Stimulated activated effector memory CD8-positive, alpha-beta T cell treated with anti-CD3 and anti-CD28 coated beads, Interleukin-12 subunit alpha, Interleukin-12 subunit beta, amount 100 ng/mL, for 72 hours (primary cell): ENCODE data around the gene GLOD4.
A peak's percentile ranks its signal among the peaks of the same experiment; 100 is the strongest.
"Not testable (repeated sequence)": the region's sequence is repeated elsewhere in the genome, so short reads cannot be mapped to it uniquely, and the experiment has no call there.

Experiments used
- ATAC-seq: fragments of 150-1000 bp; cut with Tn5 transposase; 2 replicates; pipeline ENCODE4 v1.10.0; 2021
- DNase-seq, 2 donors: peaks; one replicate each; pipeline ENCODE4 v3.0.0; 2021 to 2022; ENCODE audit warnings: low spot score in 2 of 2
- H3K27ac Mint-ChIP-seq: one replicate; pipeline ENCODE4 v1.8.0; 2022; ENCODE audit warnings: mild to moderate bottlenecking, mixed read lengths
- H3K36me3 Mint-ChIP-seq: one replicate; pipeline ENCODE4 v1.8.0; 2022; ENCODE audit warnings: mild to moderate bottlenecking, mixed read lengths
- H3K4me1 Mint-ChIP-seq: one replicate; pipeline ENCODE4 v1.8.0; 2022; ENCODE audit warnings: mixed read lengths
- H3K4me3 Mint-ChIP-seq: one replicate; pipeline ENCODE4 v1.8.0; 2022; ENCODE audit warnings: mild to moderate bottlenecking, mixed read lengths
- H3K9me3 Mint-ChIP-seq: one replicate; pipeline ENCODE4 v1.8.0; 2022; ENCODE audit warnings: mixed read lengths

GLOD4 gene, protein sequence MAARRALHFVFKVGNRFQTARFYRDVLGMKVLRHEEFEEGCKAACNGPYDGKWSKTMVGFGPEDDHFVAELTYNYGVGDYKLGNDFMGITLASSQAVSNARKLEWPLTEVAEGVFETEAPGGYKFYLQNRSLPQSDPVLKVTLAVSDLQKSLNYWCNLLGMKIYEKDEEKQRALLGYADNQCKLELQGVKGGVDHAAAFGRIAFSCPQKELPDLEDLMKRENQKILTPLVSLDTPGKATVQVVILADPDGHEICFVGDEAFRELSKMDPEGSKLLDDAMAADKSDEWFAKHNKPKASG

DNA sequence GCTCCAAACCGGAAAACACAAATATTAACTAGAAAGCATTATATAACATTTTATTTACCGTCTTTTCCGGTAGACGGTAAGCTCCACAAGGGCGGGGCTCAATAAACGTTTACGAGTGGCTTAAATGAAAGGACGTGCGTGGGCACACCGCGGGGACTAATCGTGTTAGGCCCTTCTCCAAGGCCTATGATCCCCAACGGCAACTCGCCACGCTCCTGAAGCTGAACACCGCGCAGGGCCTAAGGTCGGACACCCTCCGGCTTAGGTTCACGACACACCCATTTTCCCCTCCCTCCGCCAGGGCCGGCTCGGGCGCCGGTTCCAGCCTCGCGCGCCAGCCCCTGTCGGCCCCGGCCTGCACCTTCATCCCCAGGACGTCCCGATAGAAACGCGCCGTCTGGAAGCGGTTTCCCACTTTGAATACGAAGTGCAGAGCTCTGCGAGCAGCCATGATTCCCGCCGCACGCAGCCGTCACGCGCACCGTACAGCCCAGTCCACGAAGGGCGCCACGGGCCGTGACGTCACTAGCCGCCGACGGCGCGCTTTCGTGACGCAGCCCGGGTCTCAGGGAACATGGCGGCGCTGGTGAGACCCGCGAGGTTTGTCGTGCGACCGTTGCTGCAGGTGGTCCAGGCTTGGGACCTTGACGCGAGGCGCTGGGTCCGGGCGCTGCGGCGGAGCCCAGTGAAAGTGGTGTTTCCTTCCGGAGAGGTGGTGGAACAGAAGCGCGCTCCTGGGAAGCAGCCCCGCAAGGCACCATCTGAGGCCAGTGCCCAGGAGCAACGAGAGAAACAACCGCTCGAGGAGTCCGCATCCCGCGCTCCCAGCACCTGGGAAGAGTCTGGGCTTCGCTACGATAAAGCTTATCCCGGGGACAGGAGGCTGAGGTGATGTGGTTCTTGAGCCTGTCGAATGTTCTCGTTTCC is at the start of gene GLOD4, which contains the start of gene MRM3:
GLOD4 (minus strand) TSS at position 476 of the 927 bp plus-strand sequence; CDS start at position 451, 25 bp downstream.
MRM3 (plus strand) TSS at position 549 of the 927 bp plus-strand sequence; CDS start at position 575, 26 bp downstream.
- Mint-ChIP-seq H3K27ac (peak within 1 kb of the TSS; percentile 96), H3K9me3 (no peaks in the 10 kb centered on the region), H3K36me3 (peaks cover 95% of the 10 kb centered on the region), H3K4me3 (peak within 1 kb of the TSS; percentile 98), H3K4me1 (peaks cover 32% of the 10 kb centered on the region)
- DNase-seq (peak; percentile 98 to 100), ATAC-seq (peak; percentile 98)

- Mint-ChIP-seq H3K27ac (no peak overlapping the region), H3K9me3 (no peaks in the 10 kb centered on the region), H3K4me1 (no peaks in the 10 kb centered on the region), H3K36me3 (no peaks in the 10 kb centered on the region), H3K4me3 (no peak overlapping the region)
- DNase-seq (no peak), ATAC-seq (no peak)
Observed at GRCh38 chr17:830950-831349, 48.9 kb upstream of the GLOD4 start.

DNA sequence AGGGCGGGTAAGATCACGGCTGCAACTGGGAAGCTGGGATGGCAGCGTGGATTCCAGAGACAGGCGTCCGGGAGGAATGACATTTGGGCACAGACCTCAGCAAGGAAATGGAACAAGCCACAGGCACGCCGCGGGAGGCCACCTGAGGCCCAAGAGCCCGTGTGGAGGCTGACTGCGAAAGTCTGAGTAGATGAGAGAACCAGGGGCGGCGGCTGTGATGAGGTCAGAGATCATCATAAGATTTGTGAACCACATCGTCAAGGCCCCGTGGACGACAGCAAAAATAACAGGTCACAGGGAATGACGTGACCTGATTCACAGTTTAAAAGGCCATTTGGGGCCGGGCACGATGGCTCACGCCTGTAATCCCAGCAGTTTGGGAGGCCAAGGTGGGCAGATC is 48.3 kb upstream of the GLOD4 start:
- no peaks in the 10 kb centered on the region for H3K9me3 Mint-ChIP-seq
- ATAC-seq = no peak

DNA sequence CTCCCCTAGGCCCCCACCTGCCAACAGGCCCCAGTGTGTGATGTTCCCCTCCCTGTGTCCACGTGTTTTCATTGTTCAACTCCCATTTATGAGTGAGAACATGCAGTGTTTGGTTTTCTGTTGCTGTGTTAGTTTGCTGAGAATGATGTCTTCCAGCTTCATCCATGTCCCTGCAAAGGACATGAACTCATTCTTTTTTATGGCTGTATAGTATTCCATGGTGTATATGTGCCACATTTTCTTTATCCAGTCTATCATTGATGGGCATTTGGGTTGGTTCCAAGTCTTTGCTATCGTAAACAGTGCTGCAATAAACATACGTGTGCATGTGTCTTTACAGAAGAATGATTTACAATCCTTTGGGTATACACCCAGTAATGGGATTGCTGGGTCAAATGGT is 47.5 kb upstream of the GLOD4 start:
- not testable (repeated sequence) for DNase-seq, ATAC-seq, H3K27ac Mint-ChIP-seq, H3K36me3 Mint-ChIP-seq, H3K9me3 Mint-ChIP-seq, H3K4me3 Mint-ChIP-seq, H3K4me1 Mint-ChIP-seq

More for the DNA sequence above, 48.3 kb upstream of the GLOD4 start:
- Mint-ChIP-seq H3K36me3 (no peaks in the 10 kb centered on the region), H3K4me3 (no peak overlapping the region), H3K4me1 (no peaks in the 10 kb centered on the region), H3K27ac (no peak overlapping the region)
- DNase-seq = no peak

DNA sequence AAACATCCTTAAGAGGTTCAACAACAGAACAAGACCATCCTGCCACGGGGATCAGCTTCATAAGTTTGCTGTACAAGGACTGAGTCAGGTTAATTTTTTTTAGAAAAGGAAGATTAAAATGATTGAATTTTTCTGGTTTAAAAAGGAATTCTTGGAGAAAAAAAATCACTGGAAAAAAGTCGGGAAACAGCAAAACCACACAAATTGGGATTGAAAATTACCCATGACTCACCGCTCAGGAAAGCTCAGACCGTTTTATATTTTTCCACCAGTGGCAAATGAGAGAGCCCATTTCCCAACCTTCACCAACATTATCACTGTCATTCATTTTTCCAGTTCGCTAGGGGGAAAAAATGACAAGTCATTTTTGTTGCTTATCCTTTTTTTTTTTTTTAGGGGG is 46.7 kb upstream of the GLOD4 start:
- Mint-ChIP-seq H3K9me3 (no peaks in the 10 kb centered on the region), H3K4me3 (no peak overlapping the region), H3K4me1 (no peaks in the 10 kb centered on the region), H3K36me3 (no peaks in the 10 kb centered on the region), H3K27ac (no peak overlapping the region)
- ATAC-seq (no peak), DNase-seq (no peak)

- H3K4me3 Mint-ChIP-seq = no peak overlapping the region
- ATAC-seq = no peak
- no peaks in the 10 kb centered on the region for H3K4me1 Mint-ChIP-seq
- H3K27ac Mint-ChIP-seq = no peak overlapping the region
- no peaks in the 10 kb centered on the region for H3K9me3 Mint-ChIP-seq
- H3K36me3 Mint-ChIP-seq = no peaks in the 10 kb centered on the region
- DNase-seq = no peak
Observed at GRCh38 chr17:826778-827177, 44.7 kb upstream of the GLOD4 start.

GRCh38 chr17:825216-825615 is 43.1 kb upstream of the GLOD4 start:
- DNase-seq (no peak), ATAC-seq (no peak)
- H3K36me3 Mint-ChIP-seq = no peaks in the 10 kb centered on the region
- no peaks in the 10 kb centered on the region for H3K4me1 Mint-ChIP-seq
- no peaks in the 10 kb centered on the region for H3K9me3 Mint-ChIP-seq
- no peak overlapping the region for H3K27ac Mint-ChIP-seq
- H3K4me3 Mint-ChIP-seq = no peak overlapping the region

DNA sequence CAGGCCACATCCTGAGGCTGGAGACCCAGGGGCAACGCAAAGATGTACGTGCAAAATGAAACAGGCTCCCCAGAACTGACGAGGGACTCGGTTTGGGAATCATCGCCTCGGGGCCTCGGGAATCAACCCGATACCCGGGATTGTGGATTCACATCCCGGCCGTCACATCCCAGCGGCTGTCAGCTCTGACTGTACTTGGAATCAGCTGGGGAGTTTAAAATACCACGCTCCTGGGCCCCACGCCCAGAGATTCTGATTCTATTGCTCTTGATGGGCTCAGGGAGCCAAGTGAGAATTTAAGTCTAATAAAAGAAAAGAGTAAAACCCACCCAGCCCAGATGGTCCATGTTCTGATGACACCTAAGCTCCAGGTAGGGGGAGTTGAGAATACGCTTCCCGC is 42.3 kb upstream of the GLOD4 start:
- Mint-ChIP-seq H3K4me1 (no peaks in the 10 kb centered on the region), H3K36me3 (no peaks in the 10 kb centered on the region), H3K9me3 (no peaks in the 10 kb centered on the region), H3K4me3 (no peak overlapping the region), H3K27ac (no peak overlapping the region)
- no peak for DNase-seq
- no peak for ATAC-seq

- no peaks in the 10 kb centered on the region for H3K9me3 Mint-ChIP-seq
- no peak overlapping the region for H3K4me3 Mint-ChIP-seq
- no peaks in the 10 kb centered on the region for H3K36me3 Mint-ChIP-seq
- ATAC-seq (no peak), DNase-seq (no peak)
- no peak overlapping the region for H3K27ac Mint-ChIP-seq
- H3K4me1 Mint-ChIP-seq = no peaks in the 10 kb centered on the region
Observed at GRCh38 chr17:823501-823902, 41.4 kb upstream of the GLOD4 start.

DNA sequence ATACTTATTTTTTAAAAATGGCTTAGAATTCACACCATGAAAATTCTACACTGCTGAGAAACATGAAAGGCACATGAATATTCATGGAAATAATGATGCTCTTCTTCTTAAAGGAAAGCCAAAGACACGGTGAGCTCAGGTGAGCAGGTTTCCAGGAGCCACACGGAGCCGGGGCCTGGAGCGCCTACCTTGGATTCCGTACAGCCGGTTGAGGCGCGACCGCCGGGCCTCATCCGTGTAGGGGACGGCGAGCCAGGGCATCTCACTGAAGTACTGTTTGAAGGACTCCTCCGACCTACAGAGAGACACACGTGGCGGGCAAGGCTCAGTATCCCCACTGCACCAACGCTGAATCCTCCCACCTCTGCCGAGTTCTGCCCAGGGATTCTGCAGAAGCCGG is 37.2 kb upstream of the GLOD4 start:
- Mint-ChIP-seq H3K27ac (no peak overlapping the region), H3K4me1 (no peaks in the 10 kb centered on the region), H3K36me3 (no peaks in the 10 kb centered on the region), H3K4me3 (no peak overlapping the region), H3K9me3 (no peaks in the 10 kb centered on the region)
- no peak for DNase-seq
- no peak for ATAC-seq

- Mint-ChIP-seq H3K36me3 (no peaks in the 10 kb centered on the region), H3K4me1 (no peaks in the 10 kb centered on the region), H3K9me3 (no peaks in the 10 kb centered on the region), H3K4me3 (no peak overlapping the region), H3K27ac (no peak overlapping the region)
- no peak for ATAC-seq
- no peak for DNase-seq
Observed at GRCh38 chr17:814371-814770, 32.3 kb upstream of the GLOD4 start.

GRCh38 chr17:812638-813204 is 30.6 kb upstream of the GLOD4 start:
- H3K27ac Mint-ChIP-seq = no peak overlapping the region
- no peak overlapping the region for H3K4me3 Mint-ChIP-seq
- DNase-seq = no peak
- no peak for ATAC-seq
- no peaks in the 10 kb centered on the region for H3K4me1 Mint-ChIP-seq
- H3K9me3 Mint-ChIP-seq = no peaks in the 10 kb centered on the region
- no peaks in the 10 kb centered on the region for H3K36me3 Mint-ChIP-seq

DNA sequence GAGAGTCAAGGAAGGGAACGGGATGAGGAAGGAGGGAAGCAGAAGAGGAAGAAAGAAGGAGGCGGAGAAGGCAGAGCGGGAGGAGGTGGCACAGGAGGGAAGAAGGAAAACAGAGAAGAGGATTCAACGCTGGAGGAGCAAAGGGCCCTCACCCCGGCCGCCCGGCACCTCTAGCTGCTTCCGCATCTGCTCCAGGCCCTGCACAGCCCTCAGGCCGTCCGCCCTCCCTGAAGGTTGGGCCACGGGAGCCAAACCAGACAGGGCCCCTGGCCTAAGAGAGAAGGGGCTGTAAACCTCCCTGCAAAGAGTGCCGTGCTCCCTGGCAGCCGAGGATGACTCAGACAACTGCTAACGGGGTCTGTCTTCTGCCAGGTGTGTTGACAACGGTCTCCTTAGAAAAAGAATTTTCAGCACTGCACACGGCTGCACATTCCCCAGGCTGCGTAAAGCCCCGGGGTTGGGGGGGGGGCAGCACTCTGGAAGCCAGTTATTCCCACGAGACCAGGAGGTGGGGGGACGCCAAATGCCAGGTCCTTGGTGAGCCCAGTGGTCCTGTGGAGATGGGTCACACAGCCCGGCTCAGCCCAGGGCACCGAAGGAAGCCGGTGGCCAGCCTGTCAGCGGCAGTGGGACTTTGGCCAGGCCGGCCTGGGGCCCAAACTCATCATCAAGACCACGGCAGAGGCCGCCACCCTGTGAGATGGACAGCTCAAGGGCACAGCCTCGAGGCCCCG is 29.1 kb upstream of the GLOD4 start:
- no peak overlapping the region for H3K4me3 Mint-ChIP-seq
- H3K9me3 Mint-ChIP-seq = no peaks in the 10 kb centered on the region
- H3K27ac Mint-ChIP-seq = no peak overlapping the region
- ATAC-seq (no peak), DNase-seq (no peak)
- no peaks in the 10 kb centered on the region for H3K4me1 Mint-ChIP-seq
- no peaks in the 10 kb centered on the region for H3K36me3 Mint-ChIP-seq

- H3K27ac Mint-ChIP-seq = no peak overlapping the region
- peak; percentile 22 for ATAC-seq
- H3K4me3 Mint-ChIP-seq = no peak overlapping the region
- H3K36me3 Mint-ChIP-seq = no peaks in the 10 kb centered on the region
- DNase-seq = no peak
- H3K4me1 Mint-ChIP-seq = no peaks in the 10 kb centered on the region
- H3K9me3 Mint-ChIP-seq = no peaks in the 10 kb centered on the region
Observed at GRCh38 chr17:807523-808294, 25.6 kb upstream of the GLOD4 start.
